K562 (cell line): ENCODE results near the gene CFAP53.

Source experiments
- PCBP1 ChIP-seq: fragments of 200-400 bp; formaldehyde crosslinking; IDR thresholded peaks from 2 replicates; pipeline ENCODE4 v1.6.1; 2018; ENCODE audit warnings: mild to moderate bottlenecking, low read depth, low read length; ENCODE audit not compliant: poor library complexity, severe bottlenecking
- TF ChIP-seq, protein P1 (sequence below), 3 experiments: IDR thresholded peaks in 2 of 3; conservative IDR thresholded peaks in 1 of 3; 2 replicates each; pipeline ENCODE4 v1.5.1; 2011 to 2012; ENCODE audit warnings: low read length in 3 of 3, mild to moderate bottlenecking in 3 of 3, control low read depth in 2 of 3, improper control_type of control experiment in 1 of 3, inconsistent platforms in 1 of 3, low read depth in 1 of 3, mixed read lengths in 1 of 3, moderate library complexity in 1 of 3; ENCODE audit not compliant: insufficient read depth in 2 of 3

- TF ChIP-seq PCBP1 = no peak
- TF ChIP-seq, protein P1, sequence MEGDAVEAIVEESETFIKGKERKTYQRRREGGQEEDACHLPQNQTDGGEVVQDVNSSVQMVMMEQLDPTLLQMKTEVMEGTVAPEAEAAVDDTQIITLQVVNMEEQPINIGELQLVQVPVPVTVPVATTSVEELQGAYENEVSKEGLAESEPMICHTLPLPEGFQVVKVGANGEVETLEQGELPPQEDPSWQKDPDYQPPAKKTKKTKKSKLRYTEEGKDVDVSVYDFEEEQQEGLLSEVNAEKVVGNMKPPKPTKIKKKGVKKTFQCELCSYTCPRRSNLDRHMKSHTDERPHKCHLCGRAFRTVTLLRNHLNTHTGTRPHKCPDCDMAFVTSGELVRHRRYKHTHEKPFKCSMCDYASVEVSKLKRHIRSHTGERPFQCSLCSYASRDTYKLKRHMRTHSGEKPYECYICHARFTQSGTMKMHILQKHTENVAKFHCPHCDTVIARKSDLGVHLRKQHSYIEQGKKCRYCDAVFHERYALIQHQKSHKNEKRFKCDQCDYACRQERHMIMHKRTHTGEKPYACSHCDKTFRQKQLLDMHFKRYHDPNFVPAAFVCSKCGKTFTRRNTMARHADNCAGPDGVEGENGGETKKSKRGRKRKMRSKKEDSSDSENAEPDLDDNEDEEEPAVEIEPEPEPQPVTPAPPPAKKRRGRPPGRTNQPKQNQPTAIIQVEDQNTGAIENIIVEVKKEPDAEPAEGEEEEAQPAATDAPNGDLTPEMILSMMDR (IDR thresholded peaks at IDR 0.05 in 2 of 3, conservative IDR thresholded peaks at IDR 0.05 in 1 of 3; ENCODE audit: insufficient read depth in 2 of 3, low read depth in 1 of 3, low read length in 3 of 3) = no peak
Measured at GRCh38 chr18:50195689-50196088, 70.6 kb downstream of the CFAP53 start.
